Measurements from ENCODE around the gene COQ8A.

DNA sequence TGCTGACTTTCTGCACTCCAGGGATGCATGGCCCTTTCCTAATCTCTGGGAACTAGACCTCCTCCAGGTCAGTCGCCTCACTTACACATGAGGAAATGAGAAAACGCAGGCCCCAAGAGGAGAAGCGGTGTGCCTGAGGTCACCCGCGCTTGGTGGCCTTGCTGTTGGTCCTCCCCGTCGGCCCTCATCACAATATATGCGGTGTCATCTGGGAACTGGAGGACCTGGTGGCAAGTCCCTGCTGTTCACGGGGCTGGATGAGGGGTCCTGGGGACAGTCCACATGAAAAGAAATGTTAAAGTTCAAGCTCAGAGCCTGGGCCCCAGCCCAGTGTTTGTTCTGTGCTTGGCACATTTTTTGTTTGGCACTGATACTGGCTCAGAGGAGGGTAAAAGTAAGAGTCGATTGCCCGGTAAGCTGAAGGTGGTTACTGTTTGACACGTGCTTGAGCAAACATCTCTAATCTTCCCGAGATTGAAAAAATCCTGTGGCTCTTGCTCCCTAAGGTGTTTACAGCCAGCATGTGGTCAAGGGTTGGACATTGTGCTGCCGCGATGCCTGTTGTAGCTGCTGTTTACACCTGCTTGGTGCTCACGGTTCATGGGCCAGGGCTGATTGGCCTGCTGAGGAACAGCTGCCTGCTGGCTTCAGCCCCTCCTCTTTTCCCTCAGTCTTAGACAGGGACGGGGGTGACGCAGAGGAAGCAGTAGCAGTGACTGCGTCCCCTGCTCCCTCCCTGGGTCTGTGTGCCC lies 5.2 kb downstream of the COQ8A start:
- TF ChIP-seq EZH2 (IDR thresholded peaks at IDR 0.05): no peak
- TF ChIP-seq, protein P1, sequence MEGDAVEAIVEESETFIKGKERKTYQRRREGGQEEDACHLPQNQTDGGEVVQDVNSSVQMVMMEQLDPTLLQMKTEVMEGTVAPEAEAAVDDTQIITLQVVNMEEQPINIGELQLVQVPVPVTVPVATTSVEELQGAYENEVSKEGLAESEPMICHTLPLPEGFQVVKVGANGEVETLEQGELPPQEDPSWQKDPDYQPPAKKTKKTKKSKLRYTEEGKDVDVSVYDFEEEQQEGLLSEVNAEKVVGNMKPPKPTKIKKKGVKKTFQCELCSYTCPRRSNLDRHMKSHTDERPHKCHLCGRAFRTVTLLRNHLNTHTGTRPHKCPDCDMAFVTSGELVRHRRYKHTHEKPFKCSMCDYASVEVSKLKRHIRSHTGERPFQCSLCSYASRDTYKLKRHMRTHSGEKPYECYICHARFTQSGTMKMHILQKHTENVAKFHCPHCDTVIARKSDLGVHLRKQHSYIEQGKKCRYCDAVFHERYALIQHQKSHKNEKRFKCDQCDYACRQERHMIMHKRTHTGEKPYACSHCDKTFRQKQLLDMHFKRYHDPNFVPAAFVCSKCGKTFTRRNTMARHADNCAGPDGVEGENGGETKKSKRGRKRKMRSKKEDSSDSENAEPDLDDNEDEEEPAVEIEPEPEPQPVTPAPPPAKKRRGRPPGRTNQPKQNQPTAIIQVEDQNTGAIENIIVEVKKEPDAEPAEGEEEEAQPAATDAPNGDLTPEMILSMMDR (IDR thresholded peaks at IDR 0.05): no peak
